Kidney capillary endothelial cell (primary cell): ENCODE data around the gene KIF1B.

ENCODE experiments used
- DNase-seq: peaks from one replicate; pipeline ENCODE4 v3.0.0-alpha.2; 2018; ENCODE audit warnings: low spot score

Gene KIF1B

GRCh38 chr1:10429868-10430215, 219.5 kb downstream of the KIF1B start:
- DNase-seq: peak; percentile 28

- DNase-seq: peak; percentile 89
Measured at GRCh38 chr1:10430216-10431069, 220.1 kb downstream of the KIF1B start, which contains the start of gene CENPS. TSS of gene CENPS (plus strand) at chr1:10430433. CDS start at chr1:10430518, 85 bp downstream.
